Coronary artery (tissue), 2 donors: ENCODE results near the gene HIVEP1.

Experiments used
- DNase-seq: peaks from one replicate; pipeline ENCODE4 v3.0.0-alpha.2; 2017; ENCODE audit warnings: low spot score
- H3K27ac ChIP-seq, 2 donors: fragments of 200-600 bp; sonication (generic); one replicate each; pipeline ENCODE4 v1.5.1; 2016 to 2019
- H3K4me3 ChIP-seq: fragments of 200-600 bp; sonication (generic); 2 replicates; pipeline ENCODE4 v1.5.1; 2016; ENCODE audit warnings: mild to moderate bottlenecking, moderate library complexity
- CTCF ChIP-seq: fragments of 200-600 bp; sonication (generic); IDR thresholded peaks from one replicate; pipeline ENCODE4 v1.5.1; 2019; ENCODE audit warnings: antibody characterized with exemption

The HIVEP1 gene

GRCh38 chr6:12078014-12078413, 65.9 kb downstream of the HIVEP1 start:
- no peak for TF ChIP-seq CTCF
- Histone ChIP-seq H3K4me3 (no peak overlapping the region), H3K27ac (no peak overlapping the region)
- DNase-seq = no peak

GRCh38 chr6:12081771-12082170, 69.7 kb downstream of the HIVEP1 start:
- no peak overlapping the region for H3K4me3 ChIP-seq
- TF ChIP-seq CTCF = no peak
- H3K27ac ChIP-seq = no peak overlapping the region
- DNase-seq = no peak

GRCh38 chr6:12082368-12082767, 70.3 kb downstream of the HIVEP1 start:
- TF ChIP-seq CTCF = no peak
- H3K27ac ChIP-seq = no peak overlapping the region
- DNase-seq = no peak
- no peak overlapping the region for H3K4me3 ChIP-seq

- H3K27ac ChIP-seq = no peak overlapping the region
- no peak overlapping the region for H3K4me3 ChIP-seq
- no peak for TF ChIP-seq CTCF
- no peak for DNase-seq
Measured at GRCh38 chr6:12083302-12083701, 71.2 kb downstream of the HIVEP1 start.

DNA sequence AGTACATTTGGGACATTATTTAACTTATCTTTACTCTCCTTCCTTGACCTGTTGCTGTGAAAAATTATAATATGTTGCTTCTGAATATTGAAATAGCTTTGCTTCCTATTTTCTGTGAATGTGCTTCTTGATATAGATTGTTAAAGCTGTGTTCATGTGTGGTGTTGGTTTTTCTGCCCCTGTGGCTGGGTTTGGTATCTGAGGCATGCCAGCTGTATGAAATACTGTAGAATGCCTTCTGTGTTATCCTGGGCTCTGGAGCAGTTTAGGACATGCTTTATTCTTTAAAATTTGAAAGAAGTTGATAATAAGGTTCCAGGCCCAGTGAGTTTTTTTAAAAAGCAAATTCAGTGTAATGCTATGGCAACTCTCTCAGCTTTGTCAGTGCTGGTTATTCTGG, 71.7 kb downstream of the HIVEP1 start:
- TF ChIP-seq CTCF = no peak
- Histone ChIP-seq H3K27ac (no peak overlapping the region), H3K4me3 (no peak overlapping the region)
- no peak for DNase-seq

GRCh38 chr6:12084681-12085080, 72.6 kb downstream of the HIVEP1 start:
- no peak for DNase-seq
- Histone ChIP-seq H3K27ac (no peak overlapping the region), H3K4me3 (no peak overlapping the region)
- no peak for TF ChIP-seq CTCF

- H3K27ac ChIP-seq = no peak overlapping the region
- no peak for DNase-seq
- H3K4me3 ChIP-seq = no peak overlapping the region
- TF ChIP-seq CTCF = no peak
Measured at GRCh38 chr6:12088531-12088930, 76.4 kb downstream of the HIVEP1 start.
